DMS53 treated with DMSO at 0.1 percent for 48 hours (cell line): Measurements from ENCODE around the gene MRPS35.

Experiments used
- DNase-seq: peaks from one replicate; lab custom pipeline; 2025; ENCODE audit not compliant: unreplicated experiment; lab: John Stamatoyannopoulos, UW

Gene MRPS35

DNA sequence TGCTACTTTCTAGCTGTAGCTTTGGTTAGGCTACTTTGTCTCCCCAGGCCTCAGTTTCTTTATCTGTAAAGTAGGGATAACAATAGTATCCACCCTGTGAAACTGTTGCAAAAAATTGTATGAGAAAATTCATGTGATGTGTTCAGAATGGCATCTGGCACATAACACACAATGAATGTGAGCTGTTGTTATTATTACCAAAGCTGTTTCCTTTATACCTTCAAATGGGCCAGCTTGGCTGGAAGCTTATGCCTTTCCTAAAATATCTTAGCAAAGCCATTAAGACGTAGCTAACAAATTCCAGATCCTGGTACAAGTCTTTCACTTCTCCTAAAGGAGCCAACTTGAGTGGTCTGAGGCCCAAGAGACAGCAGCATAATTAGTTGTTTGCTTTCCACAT is 94.6 kb downstream of the MRPS35 start:
- DNase-seq: no peak
